ENCODE results near the gene USF1.

Gene USF1, protein sequence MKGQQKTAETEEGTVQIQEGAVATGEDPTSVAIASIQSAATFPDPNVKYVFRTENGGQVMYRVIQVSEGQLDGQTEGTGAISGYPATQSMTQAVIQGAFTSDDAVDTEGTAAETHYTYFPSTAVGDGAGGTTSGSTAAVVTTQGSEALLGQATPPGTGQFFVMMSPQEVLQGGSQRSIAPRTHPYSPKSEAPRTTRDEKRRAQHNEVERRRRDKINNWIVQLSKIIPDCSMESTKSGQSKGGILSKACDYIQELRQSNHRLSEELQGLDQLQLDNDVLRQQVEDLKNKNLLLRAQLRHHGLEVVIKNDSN

DNA sequence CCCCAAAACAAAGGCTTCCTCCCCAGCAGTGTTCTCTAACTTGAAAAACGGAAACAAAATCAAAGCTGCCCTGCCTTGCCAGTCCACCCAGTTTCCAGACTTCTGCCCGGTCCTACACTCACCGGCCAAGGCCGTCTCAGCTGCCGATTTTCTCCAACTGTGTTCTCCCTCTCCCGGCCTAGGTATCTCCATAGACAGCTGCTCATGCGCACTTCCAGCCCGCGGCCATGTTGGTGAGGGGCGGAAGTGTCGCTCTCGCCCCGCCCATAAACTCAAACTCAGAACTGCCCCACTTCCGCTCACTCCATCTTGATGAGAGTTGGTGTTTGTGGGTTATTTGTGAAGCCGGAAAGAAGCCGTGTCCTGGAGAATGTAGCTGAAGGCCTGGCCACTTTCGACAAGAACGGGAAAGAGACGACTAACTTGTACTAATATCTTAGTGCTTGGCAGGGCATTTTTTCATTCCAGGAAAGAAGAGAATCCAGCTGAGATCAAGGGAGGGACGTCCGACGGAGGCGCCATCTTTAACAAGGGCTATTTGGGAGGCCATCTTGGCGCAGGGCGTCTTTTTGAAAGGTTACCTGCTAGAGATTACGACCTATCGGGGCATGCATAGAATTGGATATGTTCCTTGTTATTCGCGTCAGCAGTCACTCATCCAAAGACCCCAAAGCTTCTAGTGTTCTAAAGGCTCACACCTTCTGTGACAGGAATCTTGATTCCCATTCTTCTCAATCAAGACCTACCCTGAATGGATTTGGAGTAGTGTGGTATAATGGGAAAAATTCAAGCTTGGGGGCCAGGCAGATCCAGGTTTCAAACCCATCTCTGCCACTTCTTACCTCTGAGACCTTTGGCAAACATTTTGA, at the start of gene USF1:
Gene USF1 (minus strand): TSS at position 242 of the 869 bp plus-strand sequence. CDS start 2,702 bp downstream, outside the sequence.
- DNase-seq (ENCODE audit: low spot score), result peak; percentile 99

DNA sequence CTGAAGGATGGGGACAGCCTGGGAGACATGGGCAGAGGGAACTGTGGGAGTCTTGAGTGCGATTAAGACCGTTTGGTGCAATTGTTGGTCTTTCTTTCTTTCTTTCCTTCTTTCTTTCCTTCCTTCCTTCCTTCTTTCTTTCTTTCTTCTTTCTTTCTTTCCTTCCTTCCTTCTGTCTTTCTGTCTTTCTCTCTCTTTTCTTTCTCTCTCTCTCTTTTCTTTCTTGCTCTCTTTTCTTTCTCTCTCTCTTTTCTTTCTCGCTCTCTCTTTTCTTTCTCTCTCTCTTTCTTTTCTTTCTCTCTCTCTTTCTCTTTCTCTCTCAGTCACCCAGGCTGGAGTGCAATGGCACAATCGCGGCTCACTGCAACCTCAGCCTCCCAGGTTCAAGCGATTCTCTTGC, 49.5 kb upstream of the USF1 start:
- DNase-seq (ENCODE audit: low spot score), result no peak

DNA sequence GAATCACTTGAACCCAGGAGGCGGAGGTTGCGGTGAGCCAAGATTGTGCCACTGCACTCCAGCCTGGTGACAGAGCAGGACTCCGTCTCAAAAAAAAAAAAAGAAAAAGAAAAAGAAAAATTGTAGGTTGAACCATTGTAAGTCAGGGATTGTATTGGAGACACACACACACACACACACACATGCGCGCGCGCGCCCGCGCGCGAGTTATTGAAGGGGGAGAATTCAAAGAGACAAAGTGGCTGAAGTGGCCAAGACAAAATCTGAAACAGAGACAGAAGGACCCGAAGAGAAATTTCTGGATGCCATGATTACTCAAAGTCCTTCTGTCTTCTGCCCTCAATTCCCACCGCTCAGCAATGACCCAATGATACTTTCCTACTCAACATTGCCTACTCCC, 48.7 kb upstream of the USF1 start:
- no peak for DNase-seq (ENCODE audit: low spot score)

DNA sequence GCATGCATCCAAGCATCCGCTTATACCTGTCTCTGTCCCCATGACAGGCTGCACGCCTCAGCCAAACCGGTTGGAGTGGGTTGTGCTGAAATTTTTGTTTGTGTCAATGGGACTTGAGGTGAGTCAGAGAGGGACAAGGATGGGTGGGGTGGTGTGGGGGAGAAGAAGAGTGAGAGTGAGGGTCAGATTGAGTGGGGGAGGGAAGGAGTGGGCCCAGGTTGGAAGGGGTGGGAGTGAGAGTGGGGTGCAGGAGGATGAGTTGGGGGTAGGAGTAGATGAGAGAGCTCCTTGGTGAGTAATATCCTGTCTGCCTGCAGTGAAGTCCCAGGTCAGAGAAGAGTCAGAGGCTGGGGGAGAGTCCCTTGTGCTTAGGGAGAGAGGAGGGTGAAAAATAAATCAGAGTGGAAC, 46.8 kb upstream of the USF1 start:
- DNase-seq (ENCODE audit: low spot score), result no peak

DNA sequence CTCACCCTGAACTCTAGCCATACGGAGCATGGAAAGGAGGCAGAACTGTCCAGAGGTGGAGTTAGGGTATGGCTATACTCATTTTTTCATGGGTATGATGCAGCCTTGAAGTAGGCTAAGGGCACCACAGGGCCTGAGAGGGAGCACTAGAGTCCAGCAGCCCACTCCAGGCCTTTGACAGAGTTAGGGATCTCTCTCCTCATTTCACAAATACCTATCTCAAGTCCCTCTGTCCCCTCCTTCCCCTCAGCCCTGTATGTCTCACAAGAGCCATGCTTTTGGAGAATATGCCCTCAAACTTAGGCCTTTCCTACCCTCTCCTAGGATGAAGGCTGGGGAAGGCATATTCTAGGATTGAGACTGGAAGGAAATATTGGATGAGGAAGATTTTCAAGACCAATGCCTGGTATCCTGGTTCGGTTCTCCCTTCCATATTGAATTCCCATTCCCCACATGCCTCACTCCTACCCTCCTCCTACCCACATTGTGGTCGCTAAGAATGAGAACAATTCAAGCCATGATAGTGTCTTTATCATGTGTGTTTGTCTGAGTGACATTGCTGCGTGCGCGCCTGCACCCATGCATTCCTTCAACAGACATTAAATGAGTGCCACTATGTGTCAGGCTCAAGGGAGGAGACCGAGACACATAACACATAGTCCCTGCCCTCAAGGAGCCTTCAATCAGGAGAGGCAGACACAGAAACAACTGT, 46.2 kb upstream of the USF1 start:
- no peak for DNase-seq (ENCODE audit: low spot score)

DNA sequence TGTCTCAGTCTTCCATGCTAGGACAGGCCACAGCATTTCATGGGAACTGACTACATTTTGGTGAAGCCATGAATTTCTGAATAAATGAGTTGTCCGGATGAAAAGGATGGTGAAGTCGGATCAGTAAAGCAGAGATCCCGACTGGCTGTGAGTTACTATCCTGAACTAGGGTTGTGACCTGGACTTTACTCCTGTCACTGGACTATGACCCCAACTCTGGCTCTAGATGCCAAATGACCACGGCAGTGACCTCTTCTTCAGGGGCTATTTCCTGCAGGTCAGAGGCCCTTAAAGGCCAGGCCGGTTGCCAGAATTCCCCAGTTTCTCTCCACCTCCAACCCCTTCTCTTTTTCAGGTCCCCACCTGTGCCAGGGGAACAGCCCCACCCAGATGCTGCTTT, 45.3 kb upstream of the USF1 start:
- DNase-seq (ENCODE audit: low spot score), result no peak

DNA sequence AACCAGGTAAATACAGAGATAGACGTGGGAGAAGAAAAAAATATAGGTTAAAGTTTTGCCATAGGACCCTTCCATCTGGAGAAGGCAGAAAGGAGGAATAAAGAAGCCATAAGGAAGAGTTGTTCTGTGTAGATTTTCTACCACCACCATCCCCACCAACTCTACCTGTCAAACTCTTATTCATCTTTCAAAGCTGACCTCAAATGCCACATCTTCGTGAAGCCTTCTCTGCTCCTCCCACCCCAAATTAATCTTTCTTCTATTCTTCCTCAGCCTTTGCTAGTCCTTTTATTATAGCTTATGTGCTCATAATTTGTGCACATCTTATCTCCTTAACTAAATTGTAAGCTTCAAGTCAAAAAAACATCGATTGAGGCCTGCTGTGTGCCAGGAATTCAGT, 44.8 kb upstream of the USF1 start:
- no peak for DNase-seq (ENCODE audit: low spot score)

DNA sequence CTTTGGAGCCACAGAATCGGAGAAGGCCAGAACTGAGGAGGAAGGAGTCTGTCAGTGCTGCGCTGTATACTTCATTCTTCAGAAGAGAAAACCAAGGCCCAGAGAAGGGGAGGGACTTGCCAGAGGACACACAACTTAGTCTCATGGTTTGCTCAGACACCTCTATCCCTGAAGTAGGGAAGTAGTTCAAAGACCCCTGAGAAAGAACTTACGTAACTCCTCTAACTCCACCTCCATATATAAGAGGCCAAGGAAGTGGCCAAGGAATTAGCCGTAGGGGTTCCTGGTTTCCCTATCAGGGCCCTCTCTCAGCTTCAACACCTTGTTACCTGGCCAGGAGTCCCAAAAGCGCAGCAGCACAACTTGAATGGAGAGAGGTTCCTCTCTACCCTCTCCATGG, 44.2 kb upstream of the USF1 start:
- DNase-seq (ENCODE audit: low spot score), result no peak

DNA sequence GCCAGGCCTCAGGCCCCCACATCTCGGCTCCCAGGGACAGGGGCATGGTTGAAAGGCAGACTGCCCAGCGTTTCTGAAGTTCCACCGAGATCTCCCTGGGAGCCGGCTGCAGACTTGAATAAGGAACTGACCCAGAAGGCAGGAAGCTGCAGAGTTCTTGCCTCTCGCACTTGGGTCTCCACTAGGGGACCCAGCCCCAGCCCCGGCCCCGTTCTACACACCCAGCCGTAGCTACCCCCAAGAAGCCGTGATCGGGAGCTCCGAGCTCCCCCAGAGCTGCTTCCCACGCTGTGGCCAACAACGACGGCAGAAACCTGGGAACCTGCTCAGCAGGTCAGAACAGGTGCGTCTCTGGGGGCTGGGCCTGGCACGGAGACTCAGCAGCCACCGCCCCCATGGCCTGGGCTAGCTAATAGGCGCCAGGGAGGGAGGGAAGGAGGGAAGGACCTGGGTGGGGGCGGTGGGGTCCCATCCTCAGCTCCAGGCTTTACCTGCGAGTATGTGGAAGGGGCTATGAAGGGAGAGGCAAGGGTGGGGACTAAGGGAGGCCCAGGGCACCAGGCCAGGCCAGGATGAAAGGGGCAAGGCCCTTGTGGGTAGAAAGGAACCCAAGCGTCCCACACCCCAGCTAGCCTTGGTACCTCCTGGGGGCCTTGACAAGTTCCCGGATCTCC, 43.6 kb upstream of the USF1 start, which contains the start of gene NECTIN4:
Gene NECTIN4 (minus strand): TSS at position 308 of the 674 bp plus-strand sequence. CDS start 262 bp downstream, at position 46.
- DNase-seq (ENCODE audit: low spot score), result no peak

DNA sequence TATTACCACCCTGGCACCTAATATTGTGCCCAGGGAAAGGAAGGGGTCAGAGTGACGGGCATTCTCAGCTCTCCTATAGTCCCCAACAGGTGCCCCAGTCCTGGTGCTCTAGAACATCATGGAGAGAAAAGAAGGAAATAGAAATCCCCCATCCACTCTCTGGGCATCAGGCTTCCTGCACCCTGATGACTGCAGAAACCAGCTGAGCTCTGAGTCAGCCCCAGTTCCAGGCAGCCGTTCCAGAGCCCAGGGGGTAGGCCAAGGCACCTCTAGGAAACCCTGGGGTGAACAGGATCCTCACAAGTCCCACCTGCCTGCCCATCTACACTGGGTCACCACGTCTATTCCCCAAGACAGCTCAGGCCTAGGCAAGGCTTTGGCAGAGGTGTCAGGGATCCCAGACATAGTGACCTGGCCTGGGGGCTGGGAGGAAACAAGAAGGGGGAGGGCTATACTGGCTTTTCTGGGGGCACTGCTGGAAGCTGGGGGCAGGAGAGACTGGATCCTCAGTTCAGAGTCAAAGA, 42.9 kb upstream of the USF1 start:
- DNase-seq (ENCODE audit: low spot score), result no peak

DNA sequence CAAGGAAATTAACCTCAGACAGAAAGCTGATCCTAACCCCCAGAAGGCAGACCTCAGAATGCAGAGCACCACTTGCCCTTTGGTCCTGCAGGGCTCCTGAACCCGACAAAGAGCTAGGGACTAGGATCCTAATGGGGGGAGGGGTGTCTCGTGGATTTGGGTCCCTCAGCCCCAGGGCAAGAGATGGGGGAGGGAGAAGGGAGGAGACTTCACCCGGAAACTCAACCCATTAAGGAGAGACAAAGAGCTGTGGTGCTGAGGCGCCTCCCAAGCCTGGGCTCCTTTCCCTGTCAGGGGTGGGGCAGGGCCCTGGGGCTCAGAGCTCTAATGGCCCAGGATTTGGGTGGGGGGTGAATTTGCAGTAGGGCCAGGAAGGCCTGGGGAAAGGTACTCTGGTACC, 40.7 kb upstream of the USF1 start:
- no peak for DNase-seq (ENCODE audit: low spot score)

DNA sequence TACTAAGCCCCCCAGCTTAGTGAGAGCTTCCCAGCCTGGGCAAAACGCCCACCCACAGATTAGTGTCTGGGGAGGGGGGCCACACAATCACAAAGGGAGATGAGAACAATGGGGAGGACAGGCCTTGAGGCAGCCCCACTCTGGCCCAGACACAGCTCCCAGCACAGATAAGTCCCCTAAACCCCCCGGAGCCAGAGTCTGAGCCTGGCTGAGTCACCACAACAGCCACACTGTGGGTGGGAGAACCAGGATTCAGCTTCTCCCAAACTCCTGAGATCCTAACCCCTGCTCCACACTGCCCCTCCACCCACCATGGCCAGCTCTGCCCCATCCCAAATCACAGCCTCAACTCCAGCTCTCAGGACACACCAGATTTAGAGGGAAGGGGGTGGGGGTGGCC, 39.4 kb upstream of the USF1 start:
- no peak for DNase-seq (ENCODE audit: low spot score)

DNA sequence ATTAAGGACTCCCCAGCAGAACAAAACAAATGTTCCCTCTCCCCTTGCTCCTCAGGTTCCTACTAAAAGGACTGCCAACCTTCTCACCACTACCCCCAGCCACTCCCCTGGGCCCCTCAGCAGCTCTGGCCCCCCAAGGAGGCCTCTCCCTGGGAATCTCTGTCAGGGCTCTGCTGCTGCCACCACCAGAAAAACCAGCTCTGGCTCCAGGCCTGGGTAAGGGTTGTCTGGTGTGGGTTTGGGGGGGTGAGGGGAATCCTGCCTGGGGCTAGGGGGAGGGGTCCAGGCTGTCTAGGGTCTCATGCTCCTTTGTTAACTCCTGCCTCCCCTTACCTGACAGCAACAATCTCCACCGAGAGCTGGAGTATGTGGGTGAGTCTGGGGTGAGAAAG, 38.8 kb upstream of the USF1 start:
- DNase-seq (ENCODE audit: low spot score), result no peak

DNA sequence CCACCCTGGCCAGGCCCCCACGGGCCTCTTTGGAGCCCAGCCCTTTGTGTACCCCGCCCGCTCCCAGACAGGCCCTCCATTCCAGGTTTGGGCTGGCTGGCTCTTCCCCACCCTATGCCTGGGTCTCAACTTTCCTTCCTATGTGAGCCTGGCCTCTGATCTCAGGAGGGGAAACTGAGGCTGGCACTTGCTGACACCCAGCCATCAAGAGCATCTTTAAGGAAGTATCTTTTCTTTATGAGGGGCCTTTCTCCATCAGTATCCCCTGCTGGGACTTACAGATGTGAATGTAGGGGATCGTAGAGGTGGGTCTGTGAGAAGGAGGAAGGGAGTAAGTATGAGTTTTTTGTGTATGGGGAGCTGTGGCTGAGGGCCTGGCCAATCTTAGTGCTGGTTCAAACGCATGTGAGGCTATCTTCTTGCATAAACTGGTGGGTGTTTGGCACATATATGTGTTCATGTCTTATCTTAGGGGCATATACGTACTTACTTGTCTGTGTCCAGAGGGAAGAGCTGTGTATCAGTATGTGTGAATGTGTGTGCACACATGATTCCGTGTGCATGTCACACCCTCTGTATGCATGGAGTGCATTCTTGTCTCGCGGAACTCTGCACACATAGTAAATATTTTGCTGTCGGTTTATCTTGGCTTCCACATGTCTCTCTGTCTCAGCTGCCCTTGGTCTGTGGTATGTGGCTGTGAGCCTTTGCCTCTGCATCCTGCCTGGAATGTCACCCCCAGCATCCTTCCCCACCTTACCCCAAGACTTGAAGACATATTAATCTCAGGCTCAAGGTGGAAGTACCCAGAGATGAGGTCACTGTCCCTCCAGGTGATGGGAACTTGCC, 38.2 kb upstream of the USF1 start:
- DNase-seq (ENCODE audit: low spot score), result no peak

DNA sequence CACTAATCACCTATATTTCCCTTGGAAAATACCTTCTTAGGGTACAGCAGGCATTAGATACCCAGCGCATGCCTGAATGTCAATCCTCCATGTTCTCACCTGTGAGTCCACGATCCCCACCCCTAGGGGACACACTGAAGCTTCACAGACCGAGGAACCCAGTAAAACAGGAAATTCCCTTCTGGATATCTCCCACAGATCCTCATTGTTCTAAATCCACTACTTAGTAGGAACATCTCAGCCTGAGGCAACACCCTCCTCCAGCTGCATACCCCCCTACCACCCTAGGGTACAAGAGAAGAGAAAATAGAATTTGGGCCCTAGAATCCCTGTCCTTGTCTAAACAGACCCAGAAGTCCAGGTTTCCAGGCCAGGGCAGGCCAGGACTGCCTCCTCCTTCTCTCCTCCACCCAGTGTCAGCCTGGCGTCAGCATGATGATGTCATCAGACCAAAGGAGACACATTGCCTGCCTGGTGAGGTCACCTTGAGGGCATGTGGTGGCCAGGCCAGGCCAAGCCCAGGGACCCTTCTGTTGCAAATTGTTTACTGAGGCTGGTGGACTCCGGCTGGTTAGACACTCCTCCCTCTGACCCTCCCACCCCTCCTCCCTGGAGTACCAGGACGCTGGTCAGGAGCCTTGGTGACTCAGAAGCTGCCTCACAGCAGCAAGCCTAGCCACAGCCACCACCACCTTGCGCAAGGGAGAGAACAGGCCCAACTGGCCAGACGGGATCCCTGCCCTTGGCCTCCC, 37.4 kb upstream of the USF1 start:
- no peak for DNase-seq (ENCODE audit: low spot score)

DNA sequence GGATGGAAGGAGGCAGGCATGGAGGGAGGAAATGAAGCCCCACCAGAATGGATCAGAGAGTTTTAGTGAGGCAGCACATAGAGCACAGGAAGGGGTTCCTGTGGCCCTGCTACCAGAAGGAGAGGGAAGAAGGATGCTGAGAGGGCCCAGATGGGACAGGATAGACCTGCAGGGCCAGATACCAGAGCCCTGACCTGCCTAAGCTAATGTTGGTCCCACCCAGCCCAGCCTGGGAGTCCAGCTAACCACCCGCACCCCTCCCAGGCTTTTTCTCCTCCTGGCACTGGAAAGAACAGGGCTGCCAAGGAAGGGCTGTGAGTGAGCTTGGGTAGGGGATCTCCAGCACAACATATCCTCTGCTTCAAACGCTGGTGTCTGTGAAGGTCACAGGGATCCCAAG, 36.7 kb upstream of the USF1 start:
- no peak for DNase-seq (ENCODE audit: low spot score)

DNA sequence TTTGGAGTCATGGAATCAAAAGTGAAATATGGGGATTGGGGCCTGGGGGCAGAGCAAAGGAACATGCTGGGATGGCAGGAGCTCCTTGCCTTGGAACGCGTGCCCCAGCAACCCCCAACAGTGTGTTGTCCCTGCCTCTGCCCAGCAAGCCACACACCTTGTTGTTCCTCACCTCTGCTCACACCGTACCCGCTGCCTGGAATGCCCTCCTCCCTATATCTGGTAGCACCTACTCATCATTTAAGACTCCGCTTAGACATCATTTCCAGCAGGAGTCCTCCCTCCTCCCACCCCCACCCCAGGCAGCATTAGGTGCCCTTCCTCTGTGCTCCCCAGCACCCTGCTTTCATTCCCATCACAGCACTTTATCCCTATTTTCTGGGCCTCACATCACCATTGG, 35.7 kb upstream of the USF1 start:
- DNase-seq (ENCODE audit: low spot score), result no peak

DNA sequence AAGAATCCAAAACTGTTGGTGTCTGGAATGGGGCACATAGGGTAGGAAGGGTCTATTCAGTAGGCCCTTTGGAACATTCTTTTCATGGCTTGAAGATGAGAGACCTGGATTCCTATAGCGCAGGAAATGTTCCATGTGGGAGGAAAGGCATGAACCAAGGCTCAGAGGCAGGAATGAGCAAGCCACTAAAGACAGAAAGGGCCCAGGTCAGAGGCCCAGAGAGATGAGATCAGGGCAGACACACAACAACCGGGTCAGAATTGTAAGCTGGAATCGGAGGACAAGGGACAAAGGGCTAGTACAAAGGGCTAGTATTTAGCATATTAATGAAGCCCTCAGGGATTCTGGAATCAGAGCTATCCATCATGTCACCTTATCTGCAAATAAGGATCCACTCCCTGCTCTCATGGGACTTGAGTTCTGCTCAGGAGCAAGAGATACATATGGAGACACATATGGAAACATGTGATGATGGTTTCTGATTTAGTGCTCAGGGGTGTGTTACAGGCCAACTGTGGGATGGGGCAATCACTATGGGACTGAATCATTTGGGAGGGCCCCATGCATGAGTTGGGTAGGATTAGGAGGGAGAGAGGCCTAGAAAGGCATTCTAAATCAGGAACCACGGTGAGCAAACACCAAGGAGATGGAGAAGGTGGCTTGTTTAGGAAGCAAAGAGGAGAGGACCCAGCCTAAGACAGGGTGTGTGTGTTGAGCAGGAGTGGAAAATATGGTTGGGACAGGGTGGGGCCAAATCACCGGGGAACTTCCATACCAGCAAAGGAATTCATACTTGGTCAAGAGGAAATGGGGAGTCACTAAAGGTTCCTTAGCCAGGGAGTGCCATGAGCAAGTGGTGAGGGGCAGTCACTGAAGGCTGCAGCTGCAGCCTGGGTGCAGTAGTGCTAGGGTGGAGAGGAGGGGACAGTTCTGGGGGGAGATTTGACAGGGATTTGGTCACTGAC, 34.9 kb upstream of the USF1 start:
- no peak for DNase-seq (ENCODE audit: low spot score)
